H1 (cell line): ENCODE data around the gene RABGAP1. TPM values are rescaled to one million over a fixed set of nuclear protein-coding genes. Genes with fewer than 3 reads are reported as not detected.

Experiments
- CTCF ChIA-PET: fragments of 300-600 bp; sonication (Branson Sonifier 250); formaldehyde crosslinking; loops from one replicate; lab custom pipeline; 2021; ENCODE audit not compliant: partially characterized antibody; lab: Charles Lee
- POLR2A ChIA-PET: fragments of 300-600 bp; sonication (Branson Sonifier 250); formaldehyde crosslinking; loops from one replicate; lab custom pipeline; 2021; ENCODE audit warnings: inconsistent platforms; ENCODE audit not compliant: partially characterized antibody; lab: Charles Lee
- DNase-seq, 2 experiments: peaks; one replicate each; pipeline versions ENCODE4 v3.0.0 to v3.0.0-alpha.2; 2010 to 2022; ENCODE audit warnings: low spot score in 2 of 2, low read depth in 1 of 2, mixed read lengths in 1 of 2
- FAIRE-seq: peaks from 2 replicates; lab custom pipeline; 2011; peaks lifted over from hg19 to GRCh38; lab: Jason Lieb, UNC
- H2AFZ ChIP-seq: 2 replicates; pipeline ENCODE4 v1.8.1; 2012; ENCODE audit warnings: low read length, inconsistent platforms
- H2AK5ac ChIP-seq: 2 replicates; pipeline ENCODE4 v1.6.1; 2013; ENCODE audit warnings: low read depth, low read length
- H2BK120ac ChIP-seq: replicated peaks from 2 replicates; pipeline ENCODE3; 2013; ENCODE audit warnings: low read depth, low read length, inconsistent platforms
- H2BK12ac ChIP-seq: 2 replicates; pipeline ENCODE4 v1.6.1; 2013; ENCODE audit warnings: low read depth, low read length
- H2BK15ac ChIP-seq: 2 replicates; pipeline ENCODE4 v1.6.1; 2013; ENCODE audit warnings: low read length
- H2BK20ac ChIP-seq: 2 replicates; pipeline ENCODE4 v1.6.1; 2013; ENCODE audit warnings: low read length
- H2BK5ac ChIP-seq: 2 replicates; pipeline ENCODE4 v1.6.1; 2013; ENCODE audit warnings: low read depth, low read length
- H3K14ac ChIP-seq: 2 replicates; pipeline ENCODE4 v1.6.1; 2013; ENCODE audit warnings: inconsistent platforms; ENCODE audit not compliant: insufficient read length
- H3K18ac ChIP-seq: 2 replicates; pipeline ENCODE4 v1.6.1; 2013; ENCODE audit warnings: low read length; ENCODE audit errors: extremely low read depth
- H3K23ac ChIP-seq: 2 replicates; pipeline ENCODE4 v1.6.1; 2013; ENCODE audit warnings: inconsistent platforms; ENCODE audit not compliant: insufficient read length
- H3K23me2 ChIP-seq: 2 replicates; pipeline ENCODE4 v1.6.1; 2013; ENCODE audit warnings: low read depth, low read length
- H3K27ac ChIP-seq: 2 replicates; pipeline ENCODE4 v1.6.1; 2011; ENCODE audit warnings: low read depth, low read length, inconsistent platforms
- H3K27me3 ChIP-seq, 4 experiments: replicated peaks in 1 of 4; 1 replicate in 1 of 4; 2 replicates in 3 of 4; pipeline versions ENCODE4 v1.6.1 to v1.8.1; 2011 to 2013; ENCODE audit warnings: low read length in 3 of 4, mild to moderate bottlenecking in 3 of 4, inconsistent platforms in 2 of 4, mixed read lengths in 2 of 4, moderate library complexity in 1 of 4; ENCODE audit not compliant: control insufficient read depth in 3 of 4, insufficient read depth in 3 of 4; ENCODE audit errors: extremely low read depth in 1 of 4
- H3K36me3 ChIP-seq, 4 experiments: 2 replicates each; pipeline versions ENCODE4 v1.6.1 to v1.8.1; 2011 to 2013; ENCODE audit warnings: mild to moderate bottlenecking in 4 of 4, low read length in 3 of 4, moderate library complexity in 2 of 4, control low read depth in 1 of 4, inconsistent platforms in 1 of 4; ENCODE audit not compliant: insufficient read depth in 4 of 4, control insufficient read depth in 2 of 4
- H3K4ac ChIP-seq: replicated peaks from 2 replicates; pipeline ENCODE3; 2013; ENCODE audit warnings: low read length, low read depth, mixed read lengths, inconsistent platforms; ENCODE audit not compliant: insufficient read length
- H3K4me1 ChIP-seq, 4 experiments: replicated peaks in 1 of 4; 1 replicate in 1 of 4; 2 replicates in 3 of 4; pipeline versions ENCODE4 v1.6.1 to v1.8.1; 2011 to 2013; ENCODE audit warnings: low read length in 3 of 4, inconsistent platforms in 2 of 4, mixed read lengths in 1 of 4; ENCODE audit not compliant: insufficient read depth in 4 of 4, control insufficient read depth in 3 of 4
- H3K4me2 ChIP-seq, 2 experiments: 2 replicates each; pipeline versions ENCODE4 v1.6.1 to v1.8.1; 2011 to 2013; ENCODE audit warnings: low read depth in 2 of 2, low read length in 2 of 2, control low read depth in 1 of 2, inconsistent platforms in 1 of 2, mild to moderate bottlenecking in 1 of 2; ENCODE audit not compliant: insufficient read depth in 1 of 2
- H3K4me3 ChIP-seq, 4 experiments: fragments of 200-600, 300-600 bp in 1 of 4; sonication (generic), shearing (Covaris generic), sonication (Bioruptor Twin) in 1 of 4; 2 replicates each; pipeline versions ENCODE4 v1.5.1 to v1.8.1; 2011 to 2016; ENCODE audit warnings: low read length in 4 of 4, low read depth in 3 of 4, control low read depth in 2 of 4, inconsistent platforms in 2 of 4, mild to moderate bottlenecking in 2 of 4, mixed read lengths in 1 of 4, moderate library complexity in 1 of 4; ENCODE audit not compliant: insufficient read depth in 2 of 4; ENCODE audit errors: extremely low read depth in 1 of 4
- H3K56ac ChIP-seq: replicated peaks from 2 replicates; pipeline ENCODE3; 2013; ENCODE audit warnings: low read depth, mild to moderate bottlenecking, mixed read lengths, low read length, inconsistent platforms; ENCODE audit not compliant: insufficient read length
- H3K79me1 ChIP-seq: 2 replicates; pipeline ENCODE4 v1.6.1; 2013; ENCODE audit warnings: low read depth, low read length, control low read depth
- H3K79me2 ChIP-seq, 2 experiments: 2 replicates each; pipeline versions ENCODE4 v1.6.1 to v1.8.1; 2012 to 2013; ENCODE audit warnings: low read length in 2 of 2, mild to moderate bottlenecking in 2 of 2, inconsistent platforms in 1 of 2; ENCODE audit not compliant: insufficient read depth in 2 of 2, control insufficient read depth in 1 of 2
- H3K9ac ChIP-seq, 4 experiments: replicated peaks in 1 of 4; 1 replicate in 1 of 4; 2 replicates in 3 of 4; pipeline versions ENCODE4 v1.6.1 to v1.8.1; 2011 to 2013; ENCODE audit warnings: low read depth in 3 of 4, low read length in 3 of 4, control low read depth in 2 of 4, mild to moderate bottlenecking in 2 of 4, moderate library complexity in 2 of 4, inconsistent platforms in 1 of 4; ENCODE audit errors: extremely low read depth in 1 of 4
- H3K9me3 ChIP-seq, 2 experiments: 2 replicates each; pipeline versions ENCODE4 v1.6.1 to v1.8.1; 2012 to 2013; ENCODE audit warnings: mild to moderate bottlenecking in 2 of 2, moderate library complexity in 2 of 2, control low read depth in 1 of 2, inconsistent platforms in 1 of 2, low read depth in 1 of 2, low read length in 1 of 2, mixed read lengths in 1 of 2; ENCODE audit not compliant: insufficient read depth in 2 of 2
- H4K20me1 ChIP-seq, 2 experiments: replicated peaks in 1 of 2; 2 replicates each; pipeline versions ENCODE3 to v1.8.1; 2011 to 2013; ENCODE audit warnings: inconsistent platforms in 2 of 2, low read length in 2 of 2, mild to moderate bottlenecking in 1 of 2; ENCODE audit not compliant: insufficient read depth in 2 of 2, control insufficient read depth in 1 of 2
- H4K5ac ChIP-seq: 2 replicates; pipeline ENCODE4 v1.6.1; 2013; ENCODE audit warnings: low read length, low read depth, mixed read lengths, inconsistent platforms; ENCODE audit not compliant: insufficient read length
- H4K8ac ChIP-seq: 2 replicates; pipeline ENCODE4 v1.8.0; 2013; ENCODE audit warnings: mild to moderate bottlenecking, moderate library complexity, low read length, inconsistent platforms; ENCODE audit not compliant: insufficient read depth; ENCODE audit errors: extremely low read depth
- H4K91ac ChIP-seq: replicated peaks from 2 replicates; pipeline ENCODE3; 2013; ENCODE audit warnings: low read length, mixed read lengths, inconsistent platforms; ENCODE audit not compliant: insufficient read length
- BCL11A ChIP-seq, 2 experiments: IDR thresholded peaks; one replicate each; pipeline ENCODE4 v1.6.1; 2011; ENCODE audit warnings: low read depth in 2 of 2, low read length in 2 of 2, mild to moderate bottlenecking in 2 of 2
- BRCA1 ChIP-seq: IDR thresholded peaks from 2 replicates; pipeline ENCODE4 v1.6.1; 2012; ENCODE audit warnings: low read depth, low read length, improper control_type of control experiment
- GABPA ChIP-seq: IDR thresholded peaks from 2 replicates; pipeline ENCODE4 v1.6.1; 2011; ENCODE audit warnings: mild to moderate bottlenecking, low read length, moderate library complexity, borderline replicate concordance; ENCODE audit not compliant: insufficient read depth
- HDAC2 ChIP-seq, 2 experiments: fragments of 300-600 bp in 1 of 2; sonication (generic) in 1 of 2; IDR thresholded peaks; 2 replicates each; pipeline ENCODE4 v1.6.1; 2011 to 2012; ENCODE audit warnings: low read depth in 2 of 2, low read length in 2 of 2, mild to moderate bottlenecking in 2 of 2, moderate library complexity in 2 of 2, borderline replicate concordance in 1 of 2, inconsistent platforms in 1 of 2
- PHF8 ChIP-seq: fragments of 200-600 bp; sonication (generic); conservative IDR thresholded peaks from 2 replicates; pipeline ENCODE4 v1.7.1; 2012; ENCODE audit warnings: low read depth, mild to moderate bottlenecking, inconsistent platforms, low read length, moderate library complexity
- WGBS, 2 experiments: shearing (Covaris generic) in 1 of 2; methylation state at CpG; one replicate each; pipeline versions ENCODE4 v1.1.6 to v1.1.7; 2013 to 2015; ENCODE audit warnings: low lambda C conversion rate in 2 of 2, mixed read lengths in 2 of 2, inconsistent platforms in 1 of 2, low coverage in 1 of 2, missing lambda C conversion rate in 1 of 2; ENCODE audit not compliant: insufficient replicate concordance in 2 of 2, insufficient coverage in 1 of 2, insufficient read length in 1 of 2; ENCODE audit errors: extremely low coverage in 1 of 2, missing lambda C conversion rate in 1 of 2; 5-methylcytosine and 5-hydroxymethylcytosine counted together
- polyA plus RNA-seq, 7 experiments: library from polyadenylated mRNA; depleted of rRNA in 3 of 7; stranded (reverse) in 5 of 7; unstranded in 2 of 7; fragments of >200 nt in 5 of 7; fragments of 200-250 nt in 2 of 7; gene quantifications; 1 replicate in 5 of 7; 2 replicates in 1 of 7; 4 replicates in 1 of 7; pipeline versions ENCODE4 v1.2.1 to v1.2.3, GENCODE V29; 2011 to 2013; ENCODE audit warnings: missing spikeins in 2 of 7, mixed read lengths in 2 of 7
- total RNA-seq: library from RNA; stranded (reverse); fragmentation: NEBNext Ultra II Directional; extraction: Animal tissue kit (Norgen Biotek cat#: 25700); gene quantifications from 2 replicates; pipeline ENCODE4 v1.2.1, GENCODE V29; 2021

RABGAP1 gene
- total and polyA plus RNA-seq, 2 of the 8 experiments (the other 6 are each of a cell fraction or from before 2014, with no cell fraction given): 15.7 to 38.3 TPM

DNA sequence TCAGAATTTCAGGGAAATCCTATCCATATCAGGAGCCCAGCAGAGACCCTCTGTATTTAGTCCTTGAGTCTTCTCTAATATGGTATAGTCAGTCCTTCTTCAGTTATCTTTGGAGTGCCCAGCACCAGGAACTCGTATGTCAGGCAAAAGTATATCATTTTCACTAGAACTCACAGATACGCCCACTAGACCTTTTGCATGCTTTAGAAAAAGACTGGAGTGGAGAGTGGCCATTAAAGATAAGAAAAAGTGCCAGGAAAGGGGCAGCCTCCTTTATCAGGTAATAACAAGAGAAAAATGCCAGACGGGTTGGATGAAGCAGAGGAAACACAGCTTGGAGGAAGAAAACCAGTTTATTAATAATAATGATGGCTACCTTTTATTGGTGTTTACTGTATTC, 156.2 kb downstream of the RABGAP1 start:
- no peaks in the 10 kb centered on the region for H4K20me1 ChIP-seq

More for the DNA sequence above, 156.2 kb downstream of the RABGAP1 start:
- TF ChIP-seq HDAC2 (IDR thresholded peaks at IDR 0.05; ENCODE audit: borderline replicate concordance in 1 of 2, low read depth in 2 of 2, low read length in 2 of 2) (no peak), GABPA (no peak), PHF8 (no peak), BCL11A (IDR thresholded peaks at IDR 0.05; ENCODE audit: low read depth in 2 of 2, low read length in 2 of 2) (no peak), BRCA1 (no peak)
- Histone ChIP-seq H3K36me3 (peaks cover 9 to 67% (median 33%) of the 10 kb centered on the region in 4 experiments; a peak in 7 of 8 replicates), H2AK5ac (no peak overlapping the region), H4K5ac (no peak overlapping the region), H4K8ac (no peak overlapping the region), H3K56ac (no peak overlapping the region), H3K79me2 (no peaks in the 10 kb centered on the region), H3K79me1 (no peaks in the 10 kb centered on the region), H3K27ac (no peak overlapping the region), H2AFZ (no peak overlapping the region), H4K91ac (no peak overlapping the region), H2BK15ac (no peak overlapping the region), H3K14ac (no peak overlapping the region), H3K18ac (0 out of 2 replicates have a peak overlapping the region, but pooled peaks have one; percentile 13), H2BK12ac (no peak overlapping the region), H3K9me3 (no peaks in the 10 kb centered on the region), H3K9ac (no peak overlapping the region), H2BK5ac (no peak overlapping the region; the same call in 1 of the 2 replicates), H2BK20ac (no peak overlapping the region), H3K4me3 (no peak overlapping the region), H3K4me2 (no peak overlapping the region), H2BK120ac (no peak overlapping the region), H3K27me3 (no peaks in the 10 kb centered on the region), H3K4ac (no peak overlapping the region), H3K4me1 (peaks cover 0 to 12% (median 10%) of the 10 kb centered on the region in 4 experiments; a peak in 5 of 7 replicates), H3K23me2 (no peaks in the 10 kb centered on the region), H3K23ac (no peak overlapping the region)
- WGBS, 2 experiments: 57% methylated on average over 3 of the region's 3 CpGs; no CpG with 5 or more reads in 1 of the 2 experiments
- CTCF ChIA-PET: interaction anchor here (1.0 to 2.7 kb wide), 3 partner anchors 14 to 135 kb away, joined by 4 to 10 read pairs (median 6); no protein-coding TSS in a partner anchor
- FAIRE-seq (no peak), DNase-seq (no peak)
- POLR2A ChIA-PET: interaction anchor here (0.9 kb wide), 1 partner anchor 184 kb away, joined by 5 read pairs; no protein-coding TSS in a partner anchor
